IMR-90 (cell line): ENCODE data around the gene SERPINA4. TPM values are rescaled to one million over a fixed set of nuclear protein-coding genes. Genes with fewer than 3 reads are reported as not detected.

ENCODE experiments used
- ATAC-seq: fragments of 200-7000 bp; cut with Tn5 transposase; 2 replicates; pipeline ENCODE4 v1.9.1; 2020; ENCODE audit warnings: low read depth, mild to moderate bottlenecking, moderate library complexity
- BruUV-seq: library from RNA; stranded (reverse); fragments of 400-500 nt; replicated peaks from 2 replicates; lab custom pipeline; 2021; lab: Mats Ljungman, UMichigan
- CTCF ChIA-PET: fragments of 300-600 bp; formaldehyde crosslinking; extraction: SDS; loops from one replicate; lab custom pipeline; 2021; ENCODE audit warnings: antibody characterized with exemption; lab: Yijun Ruan, JAX
- POLR2A ChIA-PET: fragments of 300-600 bp; sonication (Branson Sonifier 250); formaldehyde crosslinking; loops from one replicate; lab custom pipeline; 2022; ENCODE audit warnings: antibody characterized with exemption; ENCODE audit not compliant: unreplicated experiment; lab: Charles Lee
- DNase-seq: peaks from one replicate; pipeline ENCODE4 v3.0.0; 2013
- H2AFZ ChIP-seq: replicated peaks from 2 replicates; pipeline ENCODE3; 2013; ENCODE audit warnings: low read length, mild to moderate bottlenecking; ENCODE audit not compliant: poor library complexity
- H2AK5ac ChIP-seq: 2 replicates; pipeline ENCODE4 v1.6.1; 2013; ENCODE audit warnings: low read depth, low read length, inconsistent platforms
- H2AK9ac ChIP-seq: replicated peaks from 2 replicates; pipeline ENCODE3; 2013; ENCODE audit warnings: mild to moderate bottlenecking, low read depth, low read length, moderate library complexity; ENCODE audit not compliant: poor library complexity
- H2BK120ac ChIP-seq: 2 replicates; pipeline ENCODE4 v1.6.1; 2013; ENCODE audit warnings: low read depth, low read length, inconsistent platforms
- H2BK15ac ChIP-seq: 3 replicates; pipeline ENCODE4 v1.6.1; 2013; ENCODE audit warnings: low read depth, low read length, inconsistent platforms
- H2BK20ac ChIP-seq: 2 replicates; pipeline ENCODE4 v1.6.1; 2013; ENCODE audit warnings: low read depth, mild to moderate bottlenecking, inconsistent platforms, low read length, moderate library complexity
- H2BK5ac ChIP-seq: 2 replicates; pipeline ENCODE4 v1.6.1; 2013; ENCODE audit warnings: mild to moderate bottlenecking, low read depth, low read length, inconsistent platforms; ENCODE audit not compliant: poor library complexity, severe bottlenecking
- H3K14ac ChIP-seq: replicated peaks from 2 replicates; pipeline ENCODE4 v1.6.1; 2013; ENCODE audit warnings: low read depth, low read length, inconsistent platforms
- H3K18ac ChIP-seq: 2 replicates; pipeline ENCODE4 v1.6.1; 2013; ENCODE audit warnings: low read depth, low read length, control low read depth
- H3K23ac ChIP-seq: 2 replicates; pipeline ENCODE4 v1.6.1; 2013; ENCODE audit warnings: low read depth, low read length, inconsistent platforms
- H3K27ac ChIP-seq: 2 replicates; pipeline ENCODE4 v1.5.1; 2013; ENCODE audit warnings: mild to moderate bottlenecking, control low read depth, low read length; ENCODE audit not compliant: insufficient read depth
- H3K27me3 ChIP-seq: 2 replicates; pipeline ENCODE4 v1.6.1; 2013; ENCODE audit warnings: low read length; ENCODE audit not compliant: control insufficient read depth, insufficient read depth
- H3K36me3 ChIP-seq: 2 replicates; pipeline ENCODE4 v1.6.1; 2013; ENCODE audit warnings: low read length, mixed read lengths; ENCODE audit not compliant: control insufficient read depth, insufficient read depth
- H3K4ac ChIP-seq: 2 replicates; pipeline ENCODE4 v1.6.1; 2013; ENCODE audit warnings: low read depth, low read length, inconsistent platforms
- H3K4me1 ChIP-seq: 2 replicates; pipeline ENCODE4 v1.6.1; 2013; ENCODE audit warnings: low read length, mixed read lengths; ENCODE audit not compliant: control insufficient read depth, insufficient read depth
- H3K4me2 ChIP-seq: 2 replicates; pipeline ENCODE4 v1.6.1; 2013; ENCODE audit warnings: low read depth, mild to moderate bottlenecking, control low read depth, low read length, moderate library complexity
- H3K4me3 ChIP-seq: 2 replicates; pipeline ENCODE4 v1.5.1; 2013; ENCODE audit warnings: low read depth, mild to moderate bottlenecking, control low read depth, low read length, moderate library complexity; ENCODE audit not compliant: insufficient read depth
- H3K56ac ChIP-seq: 2 replicates; pipeline ENCODE4 v1.6.1; 2013; ENCODE audit warnings: low read length, inconsistent platforms; ENCODE audit not compliant: insufficient read depth; ENCODE audit errors: extremely low read depth
- H3K79me1 ChIP-seq, 2 experiments: 2 replicates each; pipeline ENCODE4 v1.6.1; 2013; ENCODE audit warnings: low read length in 2 of 2, inconsistent platforms in 1 of 2, low read depth in 1 of 2
- H3K9ac ChIP-seq: 2 replicates; pipeline ENCODE4 v1.6.1; 2013; ENCODE audit warnings: low read depth, low read length, control low read depth
- H3K9me1 ChIP-seq: 2 replicates; pipeline ENCODE4 v1.6.1; 2013; ENCODE audit warnings: low read length, inconsistent platforms; ENCODE audit not compliant: insufficient read depth
- H3K9me3 ChIP-seq: 2 replicates; pipeline ENCODE4 v1.6.1; 2013; ENCODE audit warnings: low read length; ENCODE audit not compliant: control insufficient read depth, insufficient read depth
- H4K20me1 ChIP-seq: 2 replicates; pipeline ENCODE4 v1.6.1; 2013; ENCODE audit warnings: low read length, inconsistent platforms; ENCODE audit not compliant: insufficient read depth
- H4K5ac ChIP-seq: 2 replicates; pipeline ENCODE4 v1.6.1; 2013; ENCODE audit warnings: mild to moderate bottlenecking, low read depth, low read length, control low read depth
- H4K8ac ChIP-seq, 2 experiments: 2 replicates each; pipeline ENCODE4 v1.6.1; 2013; ENCODE audit warnings: low read depth in 2 of 2, low read length in 2 of 2, control low read depth in 1 of 2, inconsistent platforms in 1 of 2
- H4K91ac ChIP-seq: 2 replicates; pipeline ENCODE4 v1.6.1; 2013; ENCODE audit warnings: low read depth, low read length, inconsistent platforms; ENCODE audit not compliant: insufficient read depth
- BHLHE40 ChIP-seq: fragments of 150-350 bp; IDR thresholded peaks from 2 replicates; pipeline ENCODE4 v1.6.1; 2016; ENCODE audit warnings: mild to moderate bottlenecking, low read depth, low read length
- CEBPB ChIP-seq: IDR thresholded peaks from 2 replicates; pipeline ENCODE4 v1.6.1; 2012; ENCODE audit warnings: low read depth, low read length, improper control_type of control experiment
- CHD1 ChIP-seq: IDR thresholded peaks from 2 replicates; pipeline ENCODE4 v1.6.1; 2012; ENCODE audit warnings: low read depth, low read length, improper control_type of control experiment
- CTCF ChIP-seq: conservative IDR thresholded peaks from 2 replicates; pipeline ENCODE4 v1.5.1; 2012; ENCODE audit warnings: mild to moderate bottlenecking, low read depth, low read length, improper control_type of control experiment
- FOS ChIP-seq: fragments of 150-350 bp; IDR thresholded peaks from 2 replicates; pipeline ENCODE4 v1.6.1; 2016; ENCODE audit warnings: low read depth, low read length
- MAZ ChIP-seq: IDR thresholded peaks from 2 replicates; pipeline ENCODE4 v1.6.1; 2012; ENCODE audit warnings: low read depth, mild to moderate bottlenecking, low read length, improper control_type of control experiment, moderate library complexity, borderline replicate concordance
- MXI1 ChIP-seq: IDR thresholded peaks from 2 replicates; pipeline ENCODE4 v1.6.1; 2012; ENCODE audit warnings: low read depth, mild to moderate bottlenecking, low read length, moderate library complexity, borderline replicate concordance
- NFE2L2 ChIP-seq: fragments of 150-350 bp; IDR thresholded peaks from 2 replicates; pipeline ENCODE4 v1.6.1; 2016; ENCODE audit warnings: low read depth, mild to moderate bottlenecking, low read length
- RAD21 ChIP-seq: IDR thresholded peaks from 2 replicates; pipeline ENCODE4 v1.6.1; 2012; ENCODE audit warnings: low read length, improper control_type of control experiment
- RCOR1 ChIP-seq: IDR thresholded peaks from 2 replicates; pipeline ENCODE4 v1.6.1; 2012; ENCODE audit warnings: mild to moderate bottlenecking, low read length, improper control_type of control experiment; ENCODE audit not compliant: insufficient replicate concordance
- RFX5 ChIP-seq: IDR thresholded peaks from 2 replicates; pipeline ENCODE4 v1.8.0; 2012; ENCODE audit warnings: low read depth, mild to moderate bottlenecking, low read length, moderate library complexity
- SMC3 ChIP-seq: fragments of 150-350 bp; IDR thresholded peaks from 2 replicates; pipeline ENCODE4 v1.6.1; 2016; ENCODE audit warnings: low read depth, mild to moderate bottlenecking, antibody characterized with exemption, low read length, moderate library complexity
- USF2 ChIP-seq: fragments of 150-350 bp; IDR thresholded peaks from 2 replicates; pipeline ENCODE4 v1.6.1; 2017; ENCODE audit warnings: mild to moderate bottlenecking, antibody characterized with exemption, low read length, low read depth
- WGBS, 2 experiments: methylation state at CpG; one replicate each; pipeline versions ENCODE4 v1.1.5 to v1.1.7; 2013; ENCODE audit warnings: missing lambda C conversion rate in 2 of 2; ENCODE audit not compliant: insufficient read length in 1 of 2; ENCODE audit errors: extremely low coverage in 2 of 2; 5-methylcytosine and 5-hydroxymethylcytosine counted together
- dilution Hi-C: fragments of 300-500 bp; cut with HindIII; formaldehyde crosslinking; loops from one replicate; pipeline ENCODE4 v1.14.3; 2018; ENCODE audit warnings: low sequenced_read_pairs; ENCODE audit not compliant: unreplicated experiment
- in situ Hi-C: fragments of 300-500 bp; cut with MboI; formaldehyde crosslinking; loops from 3 replicates; pipeline ENCODE4 v1.14.3; 2019; ENCODE audit warnings: low sequenced_read_pairs, inconsistent platforms, mixed read lengths
- intact Hi-C: fragments of 100-400 bp; cut with micrococcal nuclease; formaldehyde crosslinking; loops from 2 replicates; pipeline ENCODE4 v1.10.0; 2022
- polyA plus RNA-seq, 3 experiments: library from polyadenylated mRNA; depleted of rRNA; stranded (reverse); fragments of >200 nt; gene quantifications; 2 replicates each; pipeline ENCODE4 v1.2.3, GENCODE V29; 2012; ENCODE audit warnings: low replicate concordance in 1 of 3
- total RNA-seq: library from RNA; depleted of rRNA; stranded (reverse); fragments of >200 nt; gene quantifications from 2 replicates; pipeline ENCODE4 v1.2.3, GENCODE V29; 2012
- TF ChIP-seq, protein P1 (sequence below): fragments of 150-350 bp; IDR thresholded peaks from 2 replicates; pipeline ENCODE4 v1.6.1; 2016; ENCODE audit warnings: low read depth, mild to moderate bottlenecking, low read length, moderate library complexity, borderline replicate concordance

Gene SERPINA4
- total and polyA plus RNA-seq, 2 of the 4 experiments (the other 2 are of a cell fraction): not detected

DNA sequence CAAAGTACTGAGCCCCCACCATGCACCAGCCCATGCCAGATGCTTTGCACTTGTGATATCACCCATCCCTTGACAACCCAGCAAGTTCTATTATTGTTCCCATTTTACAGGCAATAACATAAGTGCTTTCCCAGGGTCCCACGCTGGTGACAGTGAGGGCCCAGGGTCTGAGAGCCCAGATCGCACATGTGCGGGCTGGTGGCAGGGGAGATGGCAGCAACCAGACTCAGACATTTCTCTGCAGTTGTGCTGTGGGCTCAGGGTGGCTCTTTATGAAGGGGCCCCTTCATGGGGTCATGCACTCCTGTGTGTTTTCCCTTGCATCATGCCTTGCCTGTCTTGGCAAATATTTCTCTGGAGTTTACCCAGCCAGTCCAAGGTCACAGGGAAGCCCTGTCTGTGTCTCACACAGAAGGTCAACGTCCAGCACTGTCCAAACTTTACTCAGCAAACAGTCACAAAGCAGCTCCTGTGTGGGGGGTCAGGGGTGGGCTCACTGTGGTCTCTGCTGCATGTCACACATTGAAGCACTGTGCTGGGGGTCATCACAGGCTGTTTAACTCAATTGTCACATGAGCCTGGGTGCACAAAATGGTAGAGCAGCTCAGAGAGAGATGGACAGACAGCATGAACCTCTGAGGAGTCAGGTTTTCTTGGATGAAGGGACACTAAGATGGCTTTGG lies 32.6 kb downstream of the SERPINA4 start:
- in situ Hi-C loops (no loop called here), dilution Hi-C loops (no loop called here), intact Hi-C loops (no loop called here)
- no peak overlapping the region for H2BK5ac ChIP-seq
- ATAC-seq: no peak
- H3K23ac ChIP-seq: no peak overlapping the region
- peaks cover 3% of the 10 kb centered on the region for H3K4me1 ChIP-seq
- BruUV-seq: no TSS peak
- no peak overlapping the region for H4K91ac ChIP-seq
- H3K9me1 ChIP-seq: no peaks in the 10 kb centered on the region
- no peak overlapping the region for H3K14ac ChIP-seq
- TF ChIP-seq BHLHE40: no peak
- no peak for TF ChIP-seq RAD21
- no peak for TF ChIP-seq RFX5
- TF ChIP-seq SMC3: no peak
- TF ChIP-seq RCOR1: no peak
- TF ChIP-seq MXI1: no peak
- no peak for TF ChIP-seq MAZ
- TF ChIP-seq NFE2L2: no peak
- TF ChIP-seq CTCF: no peak
- TF ChIP-seq, protein P1, sequence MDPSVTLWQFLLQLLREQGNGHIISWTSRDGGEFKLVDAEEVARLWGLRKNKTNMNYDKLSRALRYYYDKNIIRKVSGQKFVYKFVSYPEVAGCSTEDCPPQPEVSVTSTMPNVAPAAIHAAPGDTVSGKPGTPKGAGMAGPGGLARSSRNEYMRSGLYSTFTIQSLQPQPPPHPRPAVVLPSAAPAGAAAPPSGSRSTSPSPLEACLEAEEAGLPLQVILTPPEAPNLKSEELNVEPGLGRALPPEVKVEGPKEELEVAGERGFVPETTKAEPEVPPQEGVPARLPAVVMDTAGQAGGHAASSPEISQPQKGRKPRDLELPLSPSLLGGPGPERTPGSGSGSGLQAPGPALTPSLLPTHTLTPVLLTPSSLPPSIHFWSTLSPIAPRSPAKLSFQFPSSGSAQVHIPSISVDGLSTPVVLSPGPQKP: no peak
- no peak for TF ChIP-seq CHD1
- no peak for TF ChIP-seq CEBPB
- no peak for TF ChIP-seq USF2
- no peak for TF ChIP-seq FOS
- H3K4me2 ChIP-seq: no peak overlapping the region
- ChIA-PET CTCF (no interaction called here), POLR2A (no interaction called here)
- no peak overlapping the region for H4K8ac ChIP-seq
- no peak overlapping the region for H4K5ac ChIP-seq
- no CpG with 5 or more reads among the region's 4 CpGs for WGBS, 2 experiments
- H2BK20ac ChIP-seq: no peak overlapping the region
- DNase-seq: no peak
- no peaks in the 10 kb centered on the region for H3K36me3 ChIP-seq
- H2AFZ ChIP-seq: no peak overlapping the region
- peaks cover 2% of the 10 kb centered on the region for H3K27me3 ChIP-seq
- H3K56ac ChIP-seq: no peak overlapping the region
- H3K9ac ChIP-seq: no peak overlapping the region
- no peak overlapping the region for H2BK15ac ChIP-seq
- H3K27ac ChIP-seq: no peak overlapping the region
- no peak overlapping the region for H2AK5ac ChIP-seq
- H2BK120ac ChIP-seq: no peak overlapping the region
- no peak overlapping the region for H3K4me3 ChIP-seq
- no peak overlapping the region for H3K4ac ChIP-seq
- no peak overlapping the region for H3K18ac ChIP-seq
- no peaks in the 10 kb centered on the region for H3K79me1 ChIP-seq
- H2AK9ac ChIP-seq: no peak overlapping the region
- no peaks in the 10 kb centered on the region for H4K20me1 ChIP-seq
- H3K9me3 ChIP-seq: no peaks in the 10 kb centered on the region
